Brain microvascular endothelial cell (primary cell): ENCODE results near the gene ERCC2.

Source experiments
- DNase-seq: peaks from one replicate; pipeline ENCODE4 v3.0.0-alpha.2; 2020
- H3K27ac ChIP-seq: fragments of 250-450 bp; sonication (Bioruptor Pico); 2 replicates; pipeline ENCODE4 v1.5.1; 2020; ENCODE audit warnings: mild to moderate bottlenecking, moderate library complexity
- H3K27me3 ChIP-seq: fragments of 250-450 bp; sonication (Bioruptor Pico); replicated peaks from 2 replicates; pipeline ENCODE4 v1.5.1; 2020; ENCODE audit warnings: mild to moderate bottlenecking
- H3K36me3 ChIP-seq: fragments of 250-450 bp; sonication (Bioruptor Pico); replicated peaks from 2 replicates; pipeline ENCODE4 v1.5.1; 2020; ENCODE audit warnings: mild to moderate bottlenecking
- H3K4me3 ChIP-seq: 2 replicates; pipeline ENCODE4 v1.5.1; 2011; ENCODE audit warnings: low read depth, mild to moderate bottlenecking, control low read depth, low read length, moderate library complexity
- in situ Hi-C: cut with HindIII; loops from 2 replicates; pipeline ENCODE4 v1.10.0; 2017; ENCODE audit warnings: low sequenced_read_pairs, low pct_ligation_motif_present
- TF ChIP-seq, protein P1 (sequence below): IDR thresholded peaks from 2 replicates; pipeline ENCODE4 v1.5.1; 2011; ENCODE audit warnings: low read depth, mild to moderate bottlenecking, moderate library complexity, low read length, control low read depth, inconsistent platforms; ENCODE audit errors: missing control alignments

The ERCC2 gene

DNA sequence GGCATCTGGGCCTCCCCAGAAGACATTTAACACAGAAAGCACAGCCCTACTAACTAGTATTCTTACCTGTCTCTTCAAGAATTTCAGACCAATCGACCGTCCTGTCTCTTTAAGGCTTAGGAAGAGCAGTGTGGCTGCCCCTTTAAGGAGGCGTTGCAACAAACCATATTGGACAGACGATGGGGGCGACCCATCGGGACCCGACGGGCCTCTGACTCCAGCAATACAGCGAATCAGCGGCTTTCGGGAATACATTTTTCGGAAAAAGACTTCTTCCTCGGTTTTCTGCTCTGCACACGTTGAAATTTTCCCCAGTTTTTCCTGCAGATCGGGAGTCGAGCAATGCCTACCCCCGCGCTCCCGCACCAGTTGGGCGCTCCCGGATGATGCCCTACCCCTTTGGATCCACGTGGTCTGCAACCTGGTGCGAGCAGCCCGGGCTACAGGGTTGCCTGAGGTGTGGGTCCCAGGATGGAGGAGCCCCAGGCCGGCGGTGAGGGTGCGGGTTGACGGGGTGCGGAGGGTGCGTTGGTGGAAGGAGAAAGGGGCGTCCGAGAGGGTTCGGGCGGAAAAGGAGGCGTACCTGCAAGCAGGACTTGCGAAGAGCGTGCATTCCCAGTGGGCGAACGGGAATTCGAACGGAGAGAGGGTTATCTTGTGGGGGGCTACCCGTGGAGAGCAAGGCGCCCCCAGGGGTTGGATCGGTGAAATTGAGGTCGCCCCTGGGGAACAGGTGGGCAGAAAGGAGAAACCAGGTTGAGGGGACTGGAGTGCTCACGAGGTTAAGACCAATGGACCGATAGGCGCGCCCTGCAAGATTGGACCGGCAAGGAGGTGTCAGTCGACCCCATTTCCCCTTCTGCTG, 36.1 kb upstream of the ERCC2 start, which contains the start of gene POLR1G:
Gene POLR1G, plus strand, starts transcription at position 419 of the 865 bp plus-strand sequence. Its CDS starts 53 bp downstream, at position 472.
- Histone ChIP-seq H3K27me3 (no peaks in the 10 kb centered on the region), H3K27ac (peak within 1 kb of the TSS; percentile 100), H3K36me3 (peaks cover 5% of the 10 kb centered on the region), H3K4me3 (peak within 1 kb of the TSS; percentile 92)
- TF ChIP-seq, protein P1, sequence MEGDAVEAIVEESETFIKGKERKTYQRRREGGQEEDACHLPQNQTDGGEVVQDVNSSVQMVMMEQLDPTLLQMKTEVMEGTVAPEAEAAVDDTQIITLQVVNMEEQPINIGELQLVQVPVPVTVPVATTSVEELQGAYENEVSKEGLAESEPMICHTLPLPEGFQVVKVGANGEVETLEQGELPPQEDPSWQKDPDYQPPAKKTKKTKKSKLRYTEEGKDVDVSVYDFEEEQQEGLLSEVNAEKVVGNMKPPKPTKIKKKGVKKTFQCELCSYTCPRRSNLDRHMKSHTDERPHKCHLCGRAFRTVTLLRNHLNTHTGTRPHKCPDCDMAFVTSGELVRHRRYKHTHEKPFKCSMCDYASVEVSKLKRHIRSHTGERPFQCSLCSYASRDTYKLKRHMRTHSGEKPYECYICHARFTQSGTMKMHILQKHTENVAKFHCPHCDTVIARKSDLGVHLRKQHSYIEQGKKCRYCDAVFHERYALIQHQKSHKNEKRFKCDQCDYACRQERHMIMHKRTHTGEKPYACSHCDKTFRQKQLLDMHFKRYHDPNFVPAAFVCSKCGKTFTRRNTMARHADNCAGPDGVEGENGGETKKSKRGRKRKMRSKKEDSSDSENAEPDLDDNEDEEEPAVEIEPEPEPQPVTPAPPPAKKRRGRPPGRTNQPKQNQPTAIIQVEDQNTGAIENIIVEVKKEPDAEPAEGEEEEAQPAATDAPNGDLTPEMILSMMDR: no peak
- in situ Hi-C loops: no loop called here
- peak; percentile 64 for DNase-seq

DNA sequence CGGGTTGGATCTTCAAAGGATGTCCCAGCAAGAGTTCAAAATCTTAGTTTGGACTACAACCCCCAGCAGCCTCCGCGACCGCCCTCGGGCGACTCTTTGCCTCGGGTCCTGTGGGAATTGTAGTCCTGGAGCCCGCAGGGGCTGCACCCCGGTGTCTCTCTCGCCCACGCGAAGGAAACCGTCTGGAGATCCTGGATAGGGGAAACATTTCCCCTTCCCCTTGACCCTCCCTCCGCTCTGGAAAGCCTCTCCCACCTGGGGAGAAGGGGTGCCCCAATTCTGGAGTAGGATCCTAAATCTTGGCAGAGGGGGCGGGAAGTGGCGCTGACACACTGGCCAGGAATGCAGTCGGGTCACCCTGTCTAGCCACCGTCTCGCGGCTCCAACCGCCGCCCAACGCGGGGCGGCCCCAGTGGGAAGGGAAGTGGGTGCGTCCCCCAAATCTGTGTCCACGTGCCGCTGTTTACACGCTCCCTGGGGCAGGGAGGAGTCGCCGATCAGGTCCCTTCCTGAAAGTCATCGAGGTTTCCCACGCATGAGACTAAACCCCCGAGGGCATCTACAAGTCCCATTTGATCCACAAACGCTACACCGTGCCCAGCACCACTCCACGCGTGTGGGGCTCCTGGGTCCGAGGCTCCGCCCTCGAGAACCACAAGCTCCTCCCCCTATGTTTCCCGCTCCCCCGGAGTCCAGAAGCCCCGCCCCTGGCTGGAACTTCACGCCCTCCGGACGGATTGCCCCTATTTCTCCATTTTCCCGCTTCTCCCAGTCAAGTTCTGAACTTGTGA, 35.3 kb upstream of the ERCC2 start:
- peak; percentile 92 for DNase-seq
- in situ Hi-C loops: no loop called here
- peak overlapping the region; percentile 92 for H3K4me3 ChIP-seq
- H3K36me3 ChIP-seq: peaks cover 2% of the 10 kb centered on the region
- TF ChIP-seq, protein P1: no peak
- H3K27me3 ChIP-seq: no peaks in the 10 kb centered on the region
- H3K27ac ChIP-seq: peak overlapping the region; percentile 100

DNA sequence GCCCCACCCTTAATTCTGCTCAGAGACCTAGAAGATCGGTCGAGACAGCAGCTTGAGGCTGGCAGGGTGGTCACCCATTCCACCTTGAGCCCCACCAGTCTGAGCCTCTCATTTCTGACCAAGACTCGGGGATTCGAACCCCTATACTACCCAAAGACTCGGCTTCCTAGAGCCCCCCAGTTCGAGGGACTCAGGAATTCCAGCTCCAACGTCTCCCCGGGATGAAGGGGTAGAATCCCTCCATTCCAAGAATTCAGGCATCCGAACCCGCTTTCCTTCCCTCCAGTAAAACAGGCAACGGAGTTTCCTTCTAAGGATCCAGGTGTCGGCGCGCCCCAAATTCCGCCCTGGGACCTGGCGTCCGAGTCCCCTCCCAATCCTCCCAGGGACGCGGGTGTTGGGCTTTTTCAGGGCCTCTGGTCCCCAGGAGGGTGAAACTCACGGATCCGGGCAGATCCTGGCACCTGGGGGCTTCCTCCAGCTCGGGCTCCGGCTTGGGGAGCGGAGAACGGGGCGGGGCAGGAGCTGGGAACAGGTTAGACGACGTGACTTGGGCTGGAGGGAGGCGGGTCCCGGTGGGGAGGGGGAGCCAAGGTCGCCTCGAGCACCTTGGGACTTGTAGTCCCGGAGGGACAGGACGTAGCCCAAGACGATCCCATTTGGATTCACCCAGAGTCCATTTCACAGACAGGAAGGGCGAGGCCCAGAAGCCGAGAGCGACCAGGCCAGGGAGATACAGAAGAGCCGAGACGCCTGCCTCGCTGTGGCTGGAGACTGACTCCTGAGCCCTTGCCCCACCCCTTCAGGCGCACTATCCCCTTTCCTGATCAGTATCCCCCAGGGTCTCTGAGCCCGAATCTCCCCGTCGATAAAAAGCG, 34.4 kb upstream of the ERCC2 start, which contains the start of gene PPP1R13L:
Gene PPP1R13L, minus strand, starts transcription at position 513 of the 878 bp plus-strand sequence. CDS start 6,751 bp downstream, outside the sequence.
- peaks cover 2% of the 10 kb centered on the region for H3K36me3 ChIP-seq
- H3K27me3 ChIP-seq: no peaks in the 10 kb centered on the region
- TF ChIP-seq, protein P1: no peak
- in situ Hi-C loops: no loop called here
- DNase-seq: peak; percentile 77
- H3K4me3 ChIP-seq: peak within 1 kb of the TSS; percentile 92
- peak within 1 kb of the TSS; percentile 100 for H3K27ac ChIP-seq

DNA sequence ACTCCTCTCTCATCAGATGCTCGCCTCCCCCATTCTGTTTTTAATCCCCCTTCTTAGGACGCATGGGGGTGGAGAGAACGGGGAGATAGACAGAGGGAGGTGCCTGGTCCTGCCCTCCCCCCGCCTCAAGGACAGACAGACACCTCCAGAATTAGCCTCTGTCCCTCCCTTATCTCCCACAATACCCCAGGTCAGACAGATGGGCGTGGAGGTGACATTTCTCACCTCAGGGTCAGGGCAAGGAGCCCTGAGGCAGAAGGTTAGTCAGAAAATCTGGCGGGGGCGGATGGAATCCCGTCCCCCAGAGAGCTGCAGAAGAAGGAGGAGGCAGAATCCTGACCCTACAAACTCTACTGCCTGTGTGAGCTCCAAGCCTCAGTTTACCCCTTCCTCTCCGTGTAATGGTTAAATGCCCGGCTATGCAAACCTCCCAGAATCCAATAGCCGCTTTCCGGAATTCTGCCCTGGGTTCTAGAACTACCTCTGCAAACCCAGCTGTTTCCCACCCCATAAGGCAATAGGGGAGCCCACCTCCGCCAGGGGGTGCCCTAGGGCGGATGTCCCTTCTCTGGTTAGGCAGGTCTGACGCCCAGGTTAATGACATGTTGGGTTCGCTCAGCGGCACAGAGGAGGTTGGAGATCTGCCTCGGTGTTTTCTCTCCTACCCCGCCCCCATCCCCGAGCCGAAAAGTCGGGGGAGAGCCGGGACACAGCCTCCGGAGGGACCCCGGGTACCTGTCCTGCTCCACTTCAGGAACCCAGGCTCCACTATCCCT, 33.6 kb upstream of the ERCC2 start:
- DNase-seq: peak; percentile 51
- peak overlapping the region; percentile 92 for H3K4me3 ChIP-seq
- no peak overlapping the region for H3K27ac ChIP-seq
- peaks cover 2% of the 10 kb centered on the region for H3K36me3 ChIP-seq
- in situ Hi-C loops: no loop called here
- TF ChIP-seq, protein P1: peak; percentile 80
- H3K27me3 ChIP-seq: no peaks in the 10 kb centered on the region
